ENCODE results near the gene RERE.
A peak's percentile ranks its signal among the peaks of the same experiment; 100 is the strongest.

Gene RERE

DNA sequence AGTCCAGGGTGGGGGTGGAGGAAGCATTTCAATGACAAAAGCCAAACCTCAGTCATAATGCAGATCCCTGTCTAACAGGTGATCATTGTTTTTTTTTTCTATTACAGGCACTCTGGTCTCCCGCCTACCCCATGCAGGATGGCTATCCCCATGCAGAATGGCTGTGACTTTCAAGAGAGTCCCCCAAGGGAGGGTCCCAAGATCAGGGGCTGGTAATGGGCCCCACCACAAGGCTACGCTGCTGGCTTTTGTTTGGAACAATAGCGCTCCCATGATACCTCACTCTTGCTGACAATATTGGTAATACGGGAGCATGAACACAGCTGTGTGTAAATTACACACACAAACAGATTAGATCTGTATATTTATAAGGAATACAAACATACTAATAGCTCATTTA, 380.1 kb downstream of the RERE start:
- no peak for DNase-seq

DNA sequence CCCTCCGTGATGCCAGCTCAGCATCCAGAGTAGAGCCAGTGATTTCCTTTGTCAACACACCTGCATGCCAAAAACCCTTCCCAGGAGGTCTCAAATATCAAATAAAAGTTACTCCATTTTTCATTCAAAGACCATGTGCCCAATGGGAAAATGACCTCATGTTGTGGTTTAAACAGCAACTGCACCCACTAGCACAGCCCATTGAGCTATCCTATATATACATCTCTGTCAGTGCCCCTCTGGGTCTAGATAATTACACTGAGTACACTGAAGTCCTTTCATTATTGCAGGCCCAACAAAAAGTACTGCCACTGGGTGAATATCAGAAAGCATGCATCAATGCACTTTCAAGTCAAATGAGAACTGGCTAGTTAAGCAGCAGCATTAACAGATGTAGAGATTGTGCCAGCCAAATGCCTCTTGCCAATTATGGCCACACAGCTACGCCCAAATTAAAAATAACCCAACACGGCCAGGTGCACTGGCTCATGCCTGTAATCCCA, 381.8 kb downstream of the RERE start:
- no peak for DNase-seq

DNA sequence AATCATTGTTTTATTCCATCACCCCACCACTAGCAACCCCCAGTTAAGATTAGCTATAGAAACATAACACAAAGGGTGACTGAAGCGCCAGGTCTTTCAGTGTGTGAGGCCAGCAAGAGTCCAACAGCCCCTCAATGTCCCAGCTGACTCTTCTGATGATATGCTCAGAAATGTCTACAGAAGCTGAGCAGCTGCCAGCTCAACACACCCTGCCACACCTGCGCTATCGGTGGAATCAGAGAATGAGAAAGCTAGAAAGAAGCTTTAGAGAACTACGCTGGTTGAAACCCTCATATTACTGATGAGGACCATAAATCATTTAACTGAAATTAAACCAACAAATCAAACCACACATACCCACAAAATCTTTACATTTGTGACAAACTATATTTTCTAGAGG, 383.3 kb downstream of the RERE start:
- no peak for DNase-seq

- no peak for DNase-seq
Observed at GRCh38 chr1:8431784-8432183, 385.7 kb downstream of the RERE start.

DNA sequence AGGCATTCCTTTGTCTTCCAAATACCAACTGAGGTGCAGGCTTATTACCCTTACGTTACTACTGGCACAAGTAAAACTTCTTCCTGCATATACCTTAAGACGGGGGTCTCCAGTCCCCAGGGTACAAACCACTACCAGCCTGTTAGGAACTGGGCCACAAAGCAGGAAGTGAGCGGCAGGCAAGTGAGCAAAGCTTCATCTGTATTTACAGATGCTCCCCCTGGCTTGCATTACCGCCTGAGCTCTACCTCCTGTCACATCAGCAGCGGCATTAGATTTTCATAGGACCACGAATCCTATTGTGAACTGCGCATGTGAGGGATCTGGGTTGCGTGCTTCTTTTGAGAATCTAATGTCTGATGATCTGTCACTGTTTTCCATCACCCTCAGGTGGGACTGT, 386.4 kb downstream of the RERE start:
- peak; percentile 42 for DNase-seq

- no peak for DNase-seq
Observed at GRCh38 chr1:8430476-8430875, 387.0 kb downstream of the RERE start.

- DNase-seq, result no peak
Observed at GRCh38 chr1:8429549-8430110, 387.8 kb downstream of the RERE start.

GRCh38 chr1:8428441-8428840, 389.0 kb downstream of the RERE start:
- DNase-seq, result no peak

- no peak for DNase-seq
Observed at GRCh38 chr1:8427986-8428385, 389.5 kb downstream of the RERE start.

GRCh38 chr1:8427493-8427892, 389.9 kb downstream of the RERE start:
- DNase-seq, result peak; percentile 65

- DNase-seq, result no peak
Observed at GRCh38 chr1:8426996-8427395, 390.4 kb downstream of the RERE start.

DNA sequence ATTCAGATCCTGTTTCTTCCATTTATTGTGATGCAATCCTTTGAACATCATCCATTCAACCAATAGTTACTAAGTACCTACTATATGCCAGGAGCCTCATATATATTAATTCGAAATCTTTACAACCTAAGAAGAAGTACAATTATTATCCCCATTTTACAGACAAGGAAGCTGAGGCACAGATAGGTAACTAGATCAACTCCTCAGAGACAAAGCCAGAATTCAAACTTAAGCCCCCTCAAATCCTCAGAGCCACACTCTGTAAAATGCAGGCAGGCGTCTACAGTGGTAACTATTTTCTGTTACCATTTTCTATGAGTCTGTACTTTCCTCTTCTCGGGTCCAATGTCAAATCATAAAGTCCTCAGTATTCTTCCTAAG, 391.7 kb downstream of the RERE start:
- no peak for DNase-seq

GRCh38 chr1:8425150-8425780, 392.2 kb downstream of the RERE start:
- DNase-seq, result no peak

DNA sequence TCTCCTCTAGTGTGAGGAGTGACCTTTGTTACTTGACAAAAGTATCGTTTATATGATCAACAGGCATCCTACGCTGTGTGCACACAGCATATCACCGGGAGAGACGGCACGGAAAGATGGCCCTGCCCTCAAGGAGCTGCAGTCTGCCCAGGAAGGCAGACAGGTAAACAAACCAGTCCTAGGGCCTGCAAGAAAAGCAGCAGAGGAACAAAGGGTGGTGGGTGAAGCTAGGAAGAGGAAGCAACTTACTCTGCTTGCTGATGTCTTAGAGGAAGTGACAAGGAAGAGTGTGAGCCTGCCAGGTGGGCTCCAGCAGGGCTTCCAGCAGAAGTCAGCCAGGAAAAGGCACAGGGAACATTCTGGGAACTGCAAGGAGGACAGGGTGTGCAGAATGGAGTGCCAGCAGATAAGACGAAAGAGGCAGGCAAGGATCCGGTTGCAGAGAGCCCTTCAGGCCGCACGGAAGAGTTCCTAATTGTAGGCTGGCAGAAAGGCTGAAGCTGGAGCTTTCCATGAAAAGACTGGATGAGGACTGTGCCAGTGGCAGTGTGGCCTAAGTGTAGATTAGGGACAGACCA, 392.8 kb downstream of the RERE start:
- DNase-seq, result peak; percentile 55

GRCh38 chr1:8423692-8424538, 393.5 kb downstream of the RERE start:
- DNase-seq, result peak; percentile 55

- DNase-seq, result peak; percentile 40
Observed at GRCh38 chr1:8423269-8423691, 394.2 kb downstream of the RERE start.

DNA sequence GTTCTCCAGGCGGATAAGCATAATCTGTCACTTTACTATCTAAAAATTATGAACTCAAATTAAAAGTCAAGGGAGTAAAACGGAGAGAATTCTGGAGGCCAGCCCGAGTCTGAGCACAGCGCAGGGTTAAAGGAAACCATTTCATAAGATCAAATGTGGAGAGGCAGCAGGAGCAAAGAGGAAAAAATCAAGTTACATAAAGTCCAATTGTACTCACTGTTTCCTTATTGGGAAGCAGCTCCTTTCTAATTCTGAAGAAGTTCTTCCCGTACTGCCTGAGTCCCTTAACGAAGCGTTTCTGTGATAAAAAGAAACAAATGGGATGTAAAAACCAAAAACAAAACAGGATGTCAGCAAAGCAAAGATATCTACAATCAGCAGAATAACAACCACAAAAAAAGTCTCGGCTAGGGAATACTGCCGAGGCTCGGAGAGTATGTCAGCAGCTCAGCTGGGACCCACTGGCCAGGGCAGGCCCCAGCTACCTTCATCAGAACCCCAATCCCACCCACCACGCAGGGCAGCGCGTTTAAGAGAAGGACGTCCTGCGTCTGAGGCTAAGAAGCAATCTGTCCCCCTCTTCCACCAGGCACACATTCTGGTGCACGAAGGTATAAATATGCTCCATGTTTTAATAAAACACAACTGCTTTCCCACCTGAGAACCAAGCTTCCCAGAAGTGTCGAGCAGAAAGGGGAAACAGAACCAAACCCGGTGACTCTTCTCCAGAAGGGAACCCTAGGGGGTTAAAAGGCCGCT, 394.8 kb downstream of the RERE start:
- peak; percentile 24 for DNase-seq

- DNase-seq, result no peak
Observed at GRCh38 chr1:8421721-8422120, 395.7 kb downstream of the RERE start.

DNA sequence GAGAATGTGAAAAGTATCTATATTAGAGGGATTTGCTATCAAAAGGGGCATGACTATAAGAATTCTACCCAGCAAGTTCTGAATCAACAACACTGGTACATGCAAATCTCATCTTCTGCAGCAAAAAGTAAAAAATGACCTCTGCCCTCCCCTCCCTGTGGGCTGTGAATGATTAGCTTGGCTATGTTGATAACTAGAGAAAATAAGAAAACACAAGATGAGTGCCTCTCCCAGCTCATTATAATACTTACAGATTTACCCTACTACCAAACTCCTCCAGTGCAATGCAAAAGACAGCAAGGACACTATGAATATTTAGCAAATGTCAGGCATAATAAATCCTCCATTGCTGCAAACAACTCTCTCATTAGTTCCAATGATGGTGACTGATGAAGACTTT, 397.1 kb downstream of the RERE start:
- DNase-seq, result no peak

DNA sequence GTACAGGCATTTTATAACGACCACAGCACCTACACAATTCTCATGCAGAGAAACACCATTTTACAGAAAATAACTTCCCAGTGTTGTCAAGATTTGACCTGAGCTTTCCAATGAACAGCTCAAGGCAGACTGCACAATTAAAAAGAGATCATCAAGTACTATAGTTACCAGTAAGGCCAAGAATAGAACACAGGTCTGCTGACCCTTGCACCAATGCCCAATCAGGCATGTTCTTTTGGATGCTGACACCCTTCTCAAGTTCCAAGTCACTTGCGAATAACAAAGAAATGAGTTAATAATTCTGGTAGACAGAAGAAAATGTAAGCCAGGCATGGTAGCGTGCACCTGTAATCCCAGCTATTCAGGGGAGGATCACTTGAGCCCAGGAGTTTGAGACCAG, 397.6 kb downstream of the RERE start:
- DNase-seq, result no peak

DNA sequence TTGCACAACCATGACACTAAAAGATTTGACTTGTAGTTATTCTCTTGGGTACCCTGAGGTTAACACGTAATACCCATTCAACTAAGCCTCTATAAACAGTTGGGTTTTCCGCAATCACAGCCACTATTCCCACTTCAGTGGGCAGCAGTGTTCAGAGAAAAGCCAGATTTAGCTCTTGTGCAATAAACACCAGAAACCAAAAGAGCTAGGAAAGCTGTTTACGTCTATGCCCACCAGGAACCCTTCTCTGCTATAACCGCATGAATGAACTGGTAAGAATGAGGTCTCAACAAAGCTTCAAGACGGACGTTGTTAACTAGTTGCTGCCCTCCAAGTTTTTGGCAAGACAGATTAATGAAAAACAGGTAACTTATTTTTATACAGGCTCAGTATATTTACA, 398.3 kb downstream of the RERE start:
- no peak for DNase-seq

- no peak for DNase-seq
Observed at GRCh38 chr1:8418301-8418700, 399.1 kb downstream of the RERE start.

DNA sequence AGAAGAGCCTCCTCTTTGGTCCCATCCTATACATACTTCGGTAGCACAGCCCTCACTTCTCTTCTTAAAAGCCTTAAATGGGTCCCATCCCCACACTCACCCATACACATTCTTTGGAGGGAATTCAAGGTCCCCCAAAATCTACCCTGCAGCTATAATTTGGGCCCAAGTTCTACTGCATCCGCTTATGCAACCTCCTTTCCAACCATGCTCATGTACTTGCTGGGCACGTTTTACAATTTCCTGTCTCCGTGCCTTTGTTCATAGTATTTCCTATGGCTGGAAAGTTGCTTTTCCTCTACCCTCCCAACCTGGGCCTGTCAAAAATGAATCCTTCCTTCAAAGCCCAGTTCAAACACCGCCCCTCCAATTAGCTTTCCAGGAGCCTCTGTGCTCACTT, 399.8 kb downstream of the RERE start:
- DNase-seq, result no peak
